Measurements from ENCODE around the gene PHF2. TPM values are rescaled to one million over a fixed set of nuclear protein-coding genes. Genes with fewer than 3 reads are reported as not detected.

The PHF2 gene
- total RNA-seq, 2 donors from 2014 or later = 32.4 to 32.9 TPM

DNA sequence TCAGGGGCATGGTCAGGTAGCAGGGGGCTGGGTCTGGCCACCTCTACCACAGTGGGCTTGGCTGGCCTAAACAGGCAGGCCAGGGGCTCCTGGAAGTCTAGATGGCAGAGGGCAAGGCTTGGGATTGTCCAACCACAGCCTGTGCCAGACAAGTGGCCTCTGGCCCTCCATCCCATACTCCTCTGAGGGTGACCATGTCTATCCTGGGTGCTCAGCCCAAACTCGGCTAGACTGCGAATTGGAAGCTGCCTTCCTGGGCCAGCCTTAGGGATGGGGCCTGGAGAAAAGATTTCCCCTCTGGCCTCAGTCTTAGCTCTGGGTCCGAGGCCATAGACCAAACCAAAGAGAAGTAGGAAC, 110.5 kb downstream of the PHF2 start:
- H3K36me3 ChIP-seq = no peaks in the 10 kb centered on the region
- intact Hi-C loops (cut with DNase I) = no loop called here
- no peaks in the 10 kb centered on the region for H3K27me3 ChIP-seq (replicated peaks; ENCODE audit: insufficient read depth)
- 92% methylated on average over 3 of the region's 3 CpGs for WGBS
- no peak overlapping the region for H3K27ac ChIP-seq
- H3K9me3 ChIP-seq = no peaks in the 10 kb centered on the region
- TF ChIP-seq, protein P1, sequence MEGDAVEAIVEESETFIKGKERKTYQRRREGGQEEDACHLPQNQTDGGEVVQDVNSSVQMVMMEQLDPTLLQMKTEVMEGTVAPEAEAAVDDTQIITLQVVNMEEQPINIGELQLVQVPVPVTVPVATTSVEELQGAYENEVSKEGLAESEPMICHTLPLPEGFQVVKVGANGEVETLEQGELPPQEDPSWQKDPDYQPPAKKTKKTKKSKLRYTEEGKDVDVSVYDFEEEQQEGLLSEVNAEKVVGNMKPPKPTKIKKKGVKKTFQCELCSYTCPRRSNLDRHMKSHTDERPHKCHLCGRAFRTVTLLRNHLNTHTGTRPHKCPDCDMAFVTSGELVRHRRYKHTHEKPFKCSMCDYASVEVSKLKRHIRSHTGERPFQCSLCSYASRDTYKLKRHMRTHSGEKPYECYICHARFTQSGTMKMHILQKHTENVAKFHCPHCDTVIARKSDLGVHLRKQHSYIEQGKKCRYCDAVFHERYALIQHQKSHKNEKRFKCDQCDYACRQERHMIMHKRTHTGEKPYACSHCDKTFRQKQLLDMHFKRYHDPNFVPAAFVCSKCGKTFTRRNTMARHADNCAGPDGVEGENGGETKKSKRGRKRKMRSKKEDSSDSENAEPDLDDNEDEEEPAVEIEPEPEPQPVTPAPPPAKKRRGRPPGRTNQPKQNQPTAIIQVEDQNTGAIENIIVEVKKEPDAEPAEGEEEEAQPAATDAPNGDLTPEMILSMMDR (IDR thresholded peaks at IDR 0.05) = no peak
- TF ChIP-seq POLR2A (IDR thresholded peaks at IDR 0.05) = no peak
- no peak for TF ChIP-seq POLR2AphosphoS5 (IDR thresholded peaks at IDR 0.05)
- no peak for DNase-seq (ENCODE audit: low spot score)
- no peak overlapping the region for H3K4me3 ChIP-seq
- no peaks in the 10 kb centered on the region for H3K4me1 ChIP-seq (replicated peaks)

DNA sequence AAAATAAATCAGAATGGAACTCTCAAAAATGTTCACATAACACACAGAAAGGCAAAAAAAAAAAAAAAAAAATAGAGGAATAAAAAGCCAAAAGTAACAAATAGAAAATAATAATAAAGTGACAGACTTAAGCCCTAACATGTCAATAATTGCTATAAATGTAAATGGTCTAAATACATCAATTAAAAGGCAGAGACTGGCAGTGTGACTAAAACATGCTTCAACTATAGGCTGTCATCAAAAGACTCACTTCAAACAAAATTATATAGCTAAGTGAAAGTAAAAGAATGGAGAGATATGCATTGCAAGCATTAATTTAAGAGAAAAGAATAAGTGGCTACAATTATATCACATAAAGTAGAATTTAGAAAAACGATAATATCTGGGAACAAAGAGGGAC, 114.2 kb downstream of the PHF2 start:
- Histone ChIP-seq H3K27me3 (replicated peaks; ENCODE audit: insufficient read depth) (no peaks in the 10 kb centered on the region), H3K4me1 (replicated peaks) (no peaks in the 10 kb centered on the region), H3K9me3 (no peaks in the 10 kb centered on the region), H3K36me3 (no peaks in the 10 kb centered on the region), H3K27ac (no peak overlapping the region), H3K4me3 (no peak overlapping the region)
- no peak for DNase-seq (ENCODE audit: low spot score)
- intact Hi-C loops (cut with DNase I) = no loop called here
- TF ChIP-seq, protein P1 (IDR thresholded peaks at IDR 0.05) = no peak
- TF ChIP-seq POLR2AphosphoS5 (IDR thresholded peaks at IDR 0.05) (no peak), POLR2A (IDR thresholded peaks at IDR 0.05) (no peak)
- WGBS = 96% methylated on average over 1 of the region's 1 CpG

DNA sequence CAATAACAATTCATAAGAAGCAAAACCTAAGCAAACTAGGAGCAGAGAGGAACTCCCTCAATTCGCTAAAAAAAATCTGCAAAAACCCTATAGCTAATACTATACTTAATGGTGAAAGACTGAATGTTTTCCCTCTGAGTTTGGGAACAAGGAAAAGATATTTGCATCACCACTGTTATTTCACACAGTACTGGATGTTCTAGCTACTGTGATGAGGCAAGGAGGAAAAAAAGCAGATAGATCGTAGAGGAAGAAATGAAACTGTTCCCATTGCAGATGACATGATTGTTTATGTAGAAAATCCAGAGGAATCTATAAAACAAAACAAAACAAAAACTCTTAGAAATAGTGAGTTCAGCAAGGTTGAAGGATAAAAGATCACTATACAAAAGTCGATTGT, 116.7 kb downstream of the PHF2 start:
- Histone ChIP-seq H3K9me3 (no peaks in the 10 kb centered on the region), H3K36me3 (no peaks in the 10 kb centered on the region), H3K4me3 (no peak overlapping the region), H3K27me3 (replicated peaks; ENCODE audit: insufficient read depth) (no peaks in the 10 kb centered on the region), H3K27ac (no peak overlapping the region), H3K4me1 (replicated peaks) (no peaks in the 10 kb centered on the region)
- intact Hi-C loops (cut with DNase I) = no loop called here
- TF ChIP-seq POLR2AphosphoS5 (IDR thresholded peaks at IDR 0.05) = no peak
- TF ChIP-seq, protein P1 (IDR thresholded peaks at IDR 0.05) = no peak
- TF ChIP-seq POLR2A (IDR thresholded peaks at IDR 0.05) = no peak
- no peak for DNase-seq (ENCODE audit: low spot score)
- WGBS = 73% methylated on average over 3 of the region's 3 CpGs

DNA sequence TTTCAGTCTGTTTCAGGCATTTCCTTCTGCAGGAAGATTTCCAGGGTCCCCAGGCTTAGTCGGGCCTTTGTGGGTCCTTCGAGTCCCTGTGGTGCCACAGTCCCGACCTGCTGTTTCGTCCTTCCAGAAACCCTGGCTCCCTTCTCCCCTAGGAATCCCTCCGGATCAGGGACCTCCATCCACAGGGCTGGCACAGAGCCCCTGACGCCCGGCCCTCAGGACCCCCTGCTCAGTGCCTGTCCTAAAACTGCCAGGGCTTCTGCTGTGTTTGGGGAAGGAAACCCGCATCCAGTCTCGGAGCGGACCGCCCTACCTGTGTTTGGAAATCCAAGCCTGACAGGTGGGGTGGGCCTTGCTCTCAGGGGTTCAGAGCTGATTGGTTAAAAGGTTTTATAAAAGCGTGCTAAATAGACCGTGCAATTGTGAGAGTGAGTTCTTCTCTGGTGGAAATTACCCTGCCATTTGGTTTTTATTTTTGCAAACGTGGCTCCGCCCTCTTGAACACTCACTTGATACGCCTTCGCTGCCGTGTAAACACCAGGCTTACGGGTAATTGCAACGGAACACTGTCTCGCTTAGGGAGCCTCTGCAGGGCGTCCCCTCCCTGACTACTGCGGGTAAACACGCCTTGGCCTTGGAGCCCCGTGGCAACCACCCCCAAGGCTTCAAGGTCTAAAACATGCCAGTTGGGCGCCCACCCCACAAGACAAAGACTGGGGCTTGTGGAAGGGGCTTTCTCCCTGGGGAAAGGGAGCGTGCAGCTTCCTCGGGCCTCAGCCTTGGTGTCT, 121.2 kb downstream of the PHF2 start:
- 62% methylated on average over 28 of the region's 28 CpGs for WGBS
- DNase-seq (ENCODE audit: low spot score) = no peak
- no peaks in the 10 kb centered on the region for H3K9me3 ChIP-seq
- H3K27me3 ChIP-seq (replicated peaks; ENCODE audit: insufficient read depth) = no peaks in the 10 kb centered on the region
- no peaks in the 10 kb centered on the region for H3K36me3 ChIP-seq
- TF ChIP-seq, protein P1 (IDR thresholded peaks at IDR 0.05) = no peak
- TF ChIP-seq POLR2A (IDR thresholded peaks at IDR 0.05) (no peak), POLR2AphosphoS5 (IDR thresholded peaks at IDR 0.05) (no peak)
- no peaks in the 10 kb centered on the region for H3K4me1 ChIP-seq (replicated peaks)
- intact Hi-C loops (cut with DNase I) = no loop called here
- H3K27ac ChIP-seq = no peak overlapping the region
- no peak overlapping the region for H3K4me3 ChIP-seq
